Nephron progenitor cell (in vitro differentiated cells): Measurements from ENCODE around the gene SERPINH1.

Source experiments
- DNase-seq: peaks from one replicate; pipeline ENCODE4 v3.0.0; 2021
- H3K27ac Mint-ChIP-seq: 2 replicates; pipeline ENCODE4 v1.8.0; 2021; ENCODE audit warnings: mild to moderate bottlenecking, moderate library complexity, mixed read lengths
- H3K27me3 Mint-ChIP-seq: 2 replicates; pipeline ENCODE4 v1.8.0; 2021; ENCODE audit warnings: mild to moderate bottlenecking, low read depth, mixed read lengths; ENCODE audit not compliant: poor library complexity
- H3K36me3 Mint-ChIP-seq: 2 replicates; pipeline ENCODE4 v1.8.0; 2021; ENCODE audit warnings: low read depth, mixed read lengths
- H3K4me1 Mint-ChIP-seq: 2 replicates; pipeline ENCODE4 v1.8.0; 2021; ENCODE audit warnings: mixed read lengths
- H3K4me3 Mint-ChIP-seq: 2 replicates; pipeline ENCODE4 v1.8.0; 2021; ENCODE audit warnings: mild to moderate bottlenecking, moderate library complexity, mixed read lengths
- H3K9me3 Mint-ChIP-seq: 2 replicates; pipeline ENCODE4 v1.8.0; 2021; ENCODE audit warnings: mild to moderate bottlenecking, moderate library complexity, mixed read lengths
- CTCF ChIP-seq: fragments of 200-600 bp; sonication (generic); IDR thresholded peaks from 2 replicates; pipeline ENCODE4 v1.5.0; 2021; ENCODE audit warnings: antibody characterized with exemption

The SERPINH1 gene

DNA sequence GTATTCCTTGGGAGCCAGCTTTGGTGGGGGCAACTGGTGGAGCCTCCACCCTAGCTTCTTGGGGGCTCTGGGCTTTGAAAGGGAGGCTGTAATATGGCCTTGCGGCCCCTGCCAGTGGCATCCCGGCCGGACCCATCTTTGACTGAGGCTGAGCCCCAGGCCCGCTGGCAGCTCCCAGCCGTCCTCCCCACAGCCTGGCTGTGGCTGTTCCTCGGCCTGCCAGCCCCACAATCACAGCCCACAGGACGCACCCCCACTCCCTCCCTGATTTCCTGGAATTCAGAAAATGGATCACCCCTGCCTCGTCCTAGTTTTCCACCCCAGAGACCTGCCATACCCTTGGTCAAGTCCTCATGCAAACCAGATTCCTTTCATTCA is 23.2 kb downstream of the SERPINH1 start:
- peak overlapping the region; percentile 82 for H3K4me3 Mint-ChIP-seq
- TF ChIP-seq CTCF, result no peak
- H3K9me3 Mint-ChIP-seq, result no peaks in the 10 kb centered on the region
- H3K27ac Mint-ChIP-seq, result peak overlapping the region; percentile 76
- H3K27me3 Mint-ChIP-seq, result peaks cover 7% of the 10 kb centered on the region
- peaks cover 37% of the 10 kb centered on the region for H3K4me1 Mint-ChIP-seq
- no peak for DNase-seq
- H3K36me3 Mint-ChIP-seq, result no peaks in the 10 kb centered on the region

DNA sequence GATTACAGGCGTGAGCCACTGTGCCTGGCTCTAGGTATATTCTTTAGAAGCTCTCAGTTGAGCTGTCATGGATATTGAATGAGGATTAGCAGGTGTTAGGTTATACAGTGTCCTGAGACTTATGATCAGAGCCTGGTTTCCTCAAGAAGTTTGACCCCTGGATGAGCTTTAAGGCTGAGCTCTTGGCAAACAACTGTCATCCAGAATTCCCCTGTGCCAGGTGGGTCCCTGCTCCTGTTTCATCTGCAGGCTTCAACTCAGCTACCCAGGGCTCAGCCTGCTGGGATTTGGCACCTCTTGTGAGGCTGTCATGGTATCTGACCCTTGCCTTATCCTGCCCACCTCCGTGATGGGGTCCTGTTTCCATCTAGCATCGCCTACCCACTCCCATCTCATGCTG is 24.3 kb downstream of the SERPINH1 start:
- no peak for DNase-seq
- Mint-ChIP-seq H3K4me1 (peaks cover 37% of the 10 kb centered on the region), H3K4me3 (no peak overlapping the region), H3K9me3 (no peaks in the 10 kb centered on the region), H3K27me3 (peaks cover 7% of the 10 kb centered on the region), H3K36me3 (no peaks in the 10 kb centered on the region), H3K27ac (no peak overlapping the region)
- no peak for TF ChIP-seq CTCF

GRCh38 chr11:75588051-75588481 is 26.0 kb downstream of the SERPINH1 start:
- DNase-seq, result no peak
- Mint-ChIP-seq H3K36me3 (no peaks in the 10 kb centered on the region), H3K4me1 (peaks cover 34% of the 10 kb centered on the region), H3K4me3 (no peak overlapping the region), H3K27ac (no peak overlapping the region), H3K27me3 (peaks cover 12% of the 10 kb centered on the region), H3K9me3 (no peaks in the 10 kb centered on the region)
- no peak for TF ChIP-seq CTCF

DNA sequence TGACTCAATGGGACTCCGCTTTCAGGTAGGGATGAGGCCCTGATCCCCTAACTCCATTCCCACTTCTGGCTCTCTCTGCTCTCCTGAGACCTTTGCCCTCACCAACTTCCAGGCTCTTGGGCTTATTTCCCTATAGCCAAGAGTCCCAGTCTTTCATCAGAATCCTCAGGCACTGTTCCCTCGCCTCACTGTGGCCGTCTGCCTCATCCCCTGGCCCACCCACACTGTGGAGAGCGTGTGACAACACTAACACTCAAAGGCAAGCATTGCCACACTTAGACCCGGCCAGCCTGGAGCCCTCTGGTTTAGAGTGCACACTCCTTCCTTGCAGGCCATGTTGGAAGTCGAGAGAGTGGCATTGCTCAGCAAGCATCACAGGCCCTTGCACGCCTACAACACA is 27.0 kb downstream of the SERPINH1 start:
- no peak for TF ChIP-seq CTCF
- no peaks in the 10 kb centered on the region for H3K9me3 Mint-ChIP-seq
- H3K27ac Mint-ChIP-seq, result no peak overlapping the region
- H3K4me3 Mint-ChIP-seq, result no peak overlapping the region
- H3K4me1 Mint-ChIP-seq, result peaks cover 41% of the 10 kb centered on the region
- H3K27me3 Mint-ChIP-seq, result peaks cover 15% of the 10 kb centered on the region
- no peaks in the 10 kb centered on the region for H3K36me3 Mint-ChIP-seq
- no peak for DNase-seq

DNA sequence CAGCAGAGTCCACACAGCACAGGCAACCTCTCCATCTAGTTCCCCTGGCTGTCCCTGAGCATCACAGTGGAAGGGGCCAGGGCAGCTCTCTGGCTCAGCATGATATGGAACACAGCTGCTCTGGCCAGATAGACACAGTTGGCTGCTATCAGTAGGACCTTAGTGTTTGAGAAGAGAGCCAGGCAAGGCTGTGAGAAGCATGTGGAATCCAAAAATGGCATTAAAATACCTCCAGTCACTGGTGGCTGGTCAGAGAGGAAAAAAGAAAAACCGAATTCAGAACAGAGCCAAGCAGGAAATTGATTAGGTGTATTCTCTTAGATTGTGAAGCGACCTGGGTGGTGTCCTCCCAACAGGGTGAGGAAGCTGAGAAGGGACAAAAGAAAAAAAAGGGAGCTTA is 27.9 kb downstream of the SERPINH1 start:
- Mint-ChIP-seq H3K36me3 (no peaks in the 10 kb centered on the region), H3K4me3 (no peak overlapping the region), H3K27ac (no peak overlapping the region), H3K4me1 (peaks cover 41% of the 10 kb centered on the region), H3K9me3 (no peaks in the 10 kb centered on the region), H3K27me3 (peaks cover 23% of the 10 kb centered on the region)
- no peak for DNase-seq
- no peak for TF ChIP-seq CTCF

DNA sequence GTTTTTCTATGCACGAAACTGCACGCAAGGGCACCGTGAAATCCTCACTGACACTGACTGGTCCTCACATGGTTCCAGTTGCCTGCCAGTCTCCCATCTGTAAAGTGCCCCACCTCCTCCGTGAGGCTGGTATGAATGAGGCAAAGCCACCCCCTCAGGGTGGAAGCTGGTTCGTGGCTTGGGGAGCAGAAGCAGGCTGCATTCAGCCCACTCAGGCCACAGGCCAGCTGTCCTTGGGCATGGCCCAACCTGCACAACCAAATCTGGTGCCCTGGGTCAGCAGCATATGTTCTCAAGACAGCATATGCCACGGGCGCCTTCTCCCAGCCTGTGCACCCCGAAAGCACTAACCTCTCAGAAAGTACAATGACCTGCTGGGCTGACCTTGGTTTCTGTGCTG is 29.3 kb downstream of the SERPINH1 start:
- no peak overlapping the region for H3K27ac Mint-ChIP-seq
- no peak overlapping the region for H3K4me3 Mint-ChIP-seq
- no peaks in the 10 kb centered on the region for H3K36me3 Mint-ChIP-seq
- peaks cover 34% of the 10 kb centered on the region for H3K27me3 Mint-ChIP-seq
- peaks cover 37% of the 10 kb centered on the region for H3K4me1 Mint-ChIP-seq
- H3K9me3 Mint-ChIP-seq, result no peaks in the 10 kb centered on the region
- no peak for DNase-seq
- no peak for TF ChIP-seq CTCF
